ENCODE data around the gene WWP2.

- TF ChIP-seq CTCF (IDR thresholded peaks at IDR 0.05; ENCODE audit: low read length) (no peak), EZH2 (optimal IDR thresholded peaks at IDR 0.05; ENCODE audit: low read depth, low read length) (no peak), EZH2phosphoT487 (IDR thresholded peaks at IDR 0.05; ENCODE audit: low read length) (no peak)
Measured at GRCh38 chr16:69725480-69726312, 36.4 kb upstream of the WWP2 start.

Measured in MM.1S (cell line).